Activated T-cell treated with anti-CD3 and anti-CD28 coated beads for 24 hours (primary cell): ENCODE data around the gene MPZL1.
"Not testable (repeated sequence)": the region's sequence is repeated elsewhere in the genome, so short reads cannot be mapped to it uniquely, and the experiment has no call there.

Experiments used
- DNase-seq: peaks from one replicate; pipeline ENCODE4 v3.0.0-alpha.2; 2020; ENCODE audit warnings: low read depth

The MPZL1 gene

GRCh38 chr1:167719715-167720421, 1.9 kb upstream of the MPZL1 start:
- DNase-seq = not testable (repeated sequence)

- DNase-seq = no peak
Observed at GRCh38 chr1:167720965-167721616, 691 bp upstream of the MPZL1 start.

GRCh38 chr1:167722152-167722869, 529 bp downstream of the MPZL1 start:
- no peak for DNase-seq

- no peak for DNase-seq
Observed at GRCh38 chr1:167722870-167723251, 1.1 kb downstream of the MPZL1 start.

GRCh38 chr1:167723707-167724323, 2.0 kb downstream of the MPZL1 start:
- DNase-seq = no peak

GRCh38 chr1:167726008-167726407, 4.2 kb downstream of the MPZL1 start:
- no peak for DNase-seq

GRCh38 chr1:167728818-167729410, 7.1 kb downstream of the MPZL1 start:
- no peak for DNase-seq

- no peak for DNase-seq
Observed at GRCh38 chr1:167734227-167734626, 12.4 kb downstream of the MPZL1 start.

- no peak for DNase-seq
Observed at GRCh38 chr1:167734841-167735240, 13.1 kb downstream of the MPZL1 start.

GRCh38 chr1:167737169-167737568, 15.4 kb downstream of the MPZL1 start:
- DNase-seq = no peak

- DNase-seq = no peak
Observed at GRCh38 chr1:167738158-167738557, 16.4 kb downstream of the MPZL1 start.

- DNase-seq = no peak
Observed at GRCh38 chr1:167739752-167740151, 18.0 kb downstream of the MPZL1 start.

GRCh38 chr1:167741103-167741502, 19.3 kb downstream of the MPZL1 start:
- DNase-seq = not testable (repeated sequence)

- DNase-seq = not testable (repeated sequence)
Observed at GRCh38 chr1:167742392-167743057, 20.7 kb downstream of the MPZL1 start.

GRCh38 chr1:167744901-167745300, 23.1 kb downstream of the MPZL1 start:
- DNase-seq = no peak

GRCh38 chr1:167746013-167746672, 24.4 kb downstream of the MPZL1 start:
- DNase-seq = no peak

- DNase-seq = no peak
Observed at GRCh38 chr1:167746988-167747655, 25.3 kb downstream of the MPZL1 start.

GRCh38 chr1:167747988-167748387, 26.2 kb downstream of the MPZL1 start:
- no peak for DNase-seq

GRCh38 chr1:167748906-167749305, 27.1 kb downstream of the MPZL1 start:
- no peak for DNase-seq

- no peak for DNase-seq
Observed at GRCh38 chr1:167749741-167750140, 28.0 kb downstream of the MPZL1 start.

GRCh38 chr1:167750641-167751040, 28.9 kb downstream of the MPZL1 start:
- no peak for DNase-seq
